ENCODE measurements around the gene DDX19B.

The DDX19B gene

DNA sequence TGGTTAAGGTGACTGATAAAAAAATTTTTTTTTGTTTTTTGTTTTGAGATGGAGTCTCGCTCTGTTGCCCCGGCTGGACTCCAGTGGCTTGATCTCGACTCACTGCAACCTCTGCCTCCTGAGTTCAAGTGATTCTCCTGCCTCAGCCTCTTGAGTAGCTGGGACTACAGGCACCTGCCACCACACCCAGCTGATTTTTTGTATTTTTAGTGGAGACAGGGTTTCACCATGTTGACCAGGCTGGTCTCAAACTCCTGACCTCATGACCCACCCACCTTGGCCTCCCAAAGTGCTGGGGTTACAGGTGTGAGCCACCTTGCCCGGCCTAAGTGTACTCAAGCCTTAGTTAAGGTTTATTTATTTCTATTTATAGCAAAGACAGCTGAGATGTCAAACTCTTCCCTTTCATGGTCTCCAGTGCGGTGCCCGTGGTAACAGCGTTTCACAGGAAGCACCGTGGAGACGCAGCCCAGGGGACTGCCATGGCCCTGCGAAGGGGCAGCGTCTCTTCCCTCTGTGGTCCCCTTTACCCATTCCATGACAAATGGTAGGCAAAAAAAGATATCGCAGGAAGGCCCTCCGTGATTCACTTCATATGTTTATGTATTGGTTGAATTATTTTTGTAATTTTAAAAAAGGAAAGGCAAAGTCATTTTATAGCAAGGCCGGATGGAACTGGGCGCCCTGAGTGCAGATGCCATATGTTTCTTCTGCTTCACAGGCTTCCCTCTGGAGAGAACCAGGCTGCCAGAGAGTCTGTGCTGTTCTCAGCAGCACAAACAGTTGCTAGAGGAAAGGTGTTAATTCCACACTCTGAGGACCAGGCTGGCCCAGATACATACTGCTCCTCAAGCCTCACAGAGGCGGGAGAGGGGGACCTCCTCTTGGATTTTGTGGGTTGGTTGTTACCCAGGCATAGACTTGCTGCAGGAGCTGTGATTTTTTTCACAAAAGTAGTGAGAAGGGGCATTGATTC lies 76.9 kb downstream of the DDX19B start:
- Mint-ChIP-seq H3K4me1 (peaks cover 11% of the 10 kb centered on the region), H3K27me3 (no peaks in the 10 kb centered on the region), H3K36me3 (ENCODE audit: insufficient read depth) (peaks cover 38% of the 10 kb centered on the region), H3K9me3 (no peaks in the 10 kb centered on the region), H3K27ac (ENCODE audit: low read depth) (no peak overlapping the region), H3K4me3 (no peak overlapping the region)
- DNase-seq (ENCODE audit: low spot score in 2 of 2) (no peak), ATAC-seq (replicated peaks; ENCODE audit: extremely low read depth, poor library complexity, severe bottlenecking) (no peak)

DNA sequence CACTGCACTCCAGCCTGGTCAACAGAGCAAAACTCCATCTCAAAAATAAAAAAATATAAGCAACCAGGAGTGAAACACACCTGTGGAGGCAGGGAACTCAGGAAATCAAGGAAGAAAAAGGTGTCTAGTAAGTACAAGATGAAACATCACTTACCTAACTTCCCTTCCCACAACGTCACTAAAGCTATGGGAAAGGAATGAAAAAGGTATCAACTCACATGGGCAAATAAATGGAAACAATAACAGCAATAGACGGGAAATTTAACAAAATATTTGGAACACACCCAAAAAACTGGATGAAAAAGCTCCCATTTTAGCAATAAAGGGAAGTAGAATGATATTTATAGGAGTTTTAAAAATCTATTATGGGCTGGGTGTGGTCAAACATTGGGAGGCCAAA lies 78.8 kb downstream of the DDX19B start:
- no peaks in the 10 kb centered on the region for H3K27me3 Mint-ChIP-seq
- no peaks in the 10 kb centered on the region for H3K9me3 Mint-ChIP-seq
- DNase-seq (ENCODE audit: low spot score in 2 of 2), result no peak
- no peak for ATAC-seq (replicated peaks; ENCODE audit: extremely low read depth, poor library complexity, severe bottlenecking)
- H3K36me3 Mint-ChIP-seq (ENCODE audit: insufficient read depth), result peaks cover 30% of the 10 kb centered on the region
- no peak overlapping the region for H3K4me3 Mint-ChIP-seq
- H3K27ac Mint-ChIP-seq (ENCODE audit: low read depth), result peak overlapping the region; percentile 18
- peaks cover 7% of the 10 kb centered on the region for H3K4me1 Mint-ChIP-seq

DNA sequence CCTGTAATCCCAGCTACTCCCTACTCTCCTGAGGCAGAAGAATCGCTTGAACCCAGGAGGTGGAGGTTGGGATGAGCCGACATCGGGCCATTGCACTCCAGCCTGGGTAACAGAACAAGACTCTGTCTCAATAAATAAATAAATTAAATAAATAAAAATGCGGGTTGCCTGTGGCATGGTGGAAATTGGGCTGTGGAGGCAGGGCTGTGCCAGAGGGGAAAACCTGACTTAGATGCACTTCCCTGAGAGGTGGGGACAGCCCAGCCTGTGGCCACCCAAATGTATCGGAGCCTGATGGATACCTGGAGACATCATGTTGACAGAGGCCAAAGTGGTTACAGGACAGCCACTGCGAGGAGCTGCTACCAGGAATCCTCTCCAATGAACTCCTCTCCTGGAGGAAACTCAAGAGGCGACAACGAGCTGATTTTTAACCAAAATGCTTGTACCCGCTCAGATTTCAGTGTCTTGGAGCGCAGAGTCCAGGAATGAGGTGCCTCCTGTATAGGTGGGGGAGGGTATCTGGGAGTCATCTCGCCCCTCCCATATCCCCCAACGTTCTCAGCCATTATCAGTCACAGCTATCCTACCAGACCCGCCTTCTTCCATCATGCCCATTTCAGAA lies 80.0 kb downstream of the DDX19B start:
- H3K27ac Mint-ChIP-seq (ENCODE audit: low read depth), result no peak overlapping the region
- no peaks in the 10 kb centered on the region for H3K9me3 Mint-ChIP-seq
- DNase-seq (ENCODE audit: low spot score in 2 of 2), result no peak
- no peak for ATAC-seq (replicated peaks; ENCODE audit: extremely low read depth, poor library complexity, severe bottlenecking)
- H3K4me3 Mint-ChIP-seq, result peak overlapping the region; percentile 88
- H3K4me1 Mint-ChIP-seq, result peaks cover 7% of the 10 kb centered on the region
- peaks cover 26% of the 10 kb centered on the region for H3K36me3 Mint-ChIP-seq (ENCODE audit: insufficient read depth)
- H3K27me3 Mint-ChIP-seq, result no peaks in the 10 kb centered on the region

DNA sequence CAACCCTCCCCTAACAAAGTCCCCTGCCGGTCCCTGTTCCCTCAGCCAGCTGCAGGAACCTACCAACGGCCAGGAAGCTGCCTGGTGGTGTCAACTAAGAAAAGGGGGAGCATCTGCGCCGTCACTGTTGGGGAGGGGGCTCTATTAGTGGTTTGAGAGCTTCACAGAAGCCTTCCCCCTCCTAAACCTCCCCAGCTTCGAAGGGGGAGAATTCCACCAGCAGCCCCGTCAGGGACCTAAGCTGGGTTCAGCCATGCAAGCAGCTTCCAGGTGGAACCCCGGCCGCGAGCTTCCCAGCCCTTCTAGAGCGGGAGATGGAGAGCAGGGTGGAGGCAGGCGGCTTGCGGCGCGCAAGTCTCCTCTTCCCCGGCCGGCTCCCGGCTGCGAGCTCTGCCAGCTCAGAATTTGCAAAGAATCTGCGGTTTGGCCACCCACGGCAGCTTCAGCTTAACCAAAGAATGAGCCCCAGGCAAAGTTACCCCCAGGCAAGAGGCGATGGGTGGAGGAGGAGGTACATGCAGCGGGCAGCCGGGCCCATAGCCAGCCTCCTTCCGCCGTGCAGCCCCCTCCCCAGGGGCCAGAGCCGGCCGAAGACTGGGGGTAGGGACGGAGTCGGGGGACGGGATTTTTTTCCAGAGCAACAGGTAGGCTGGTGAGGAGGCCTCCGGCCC lies 81.4 kb downstream of the DDX19B start:
- peak overlapping the region; percentile 88 for H3K4me3 Mint-ChIP-seq

DNA sequence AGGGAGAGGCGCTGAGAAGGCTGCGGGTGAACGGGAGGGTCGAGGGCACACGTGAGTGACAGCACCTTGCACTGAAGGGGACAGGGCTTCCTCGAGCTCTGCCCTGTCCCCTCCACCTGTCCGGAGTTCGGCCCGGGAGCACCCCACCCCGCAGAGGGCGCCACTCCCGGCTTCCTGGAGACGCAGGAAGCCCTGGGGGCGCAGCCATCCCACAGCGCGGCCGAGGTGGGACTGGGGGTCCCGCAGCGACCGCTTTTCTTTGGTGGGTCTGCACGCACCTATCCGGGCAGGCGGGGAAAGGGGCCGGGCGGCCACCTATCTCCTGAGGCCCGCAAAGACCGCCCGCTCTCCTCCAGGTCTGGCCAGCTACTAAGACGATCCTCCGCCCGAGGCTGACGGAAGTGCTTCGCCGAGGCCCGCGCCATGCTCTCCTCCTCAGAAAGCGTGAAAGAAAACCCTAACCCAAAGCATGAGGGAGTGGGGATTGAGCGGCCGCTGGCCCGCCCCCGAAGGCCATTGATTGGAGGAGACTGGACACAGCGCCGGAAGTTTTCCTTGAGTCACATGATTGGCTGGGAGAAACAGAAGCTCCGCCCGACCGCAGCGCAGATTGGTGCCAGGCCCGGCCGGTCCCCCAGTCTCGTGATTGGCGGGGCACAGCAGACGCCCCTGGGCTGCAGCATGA lies 82.1 kb downstream of the DDX19B start:
- peaks cover 7% of the 10 kb centered on the region for H3K4me1 Mint-ChIP-seq
- peak overlapping the region; percentile 93 for H3K27ac Mint-ChIP-seq (ENCODE audit: low read depth)
- ATAC-seq (replicated peaks; ENCODE audit: extremely low read depth, poor library complexity, severe bottlenecking) (peak; percentile 94), DNase-seq (ENCODE audit: low spot score in 2 of 2) (peak; percentile 86 to 92)
- H3K27me3 Mint-ChIP-seq, result no peaks in the 10 kb centered on the region
- H3K9me3 Mint-ChIP-seq, result no peaks in the 10 kb centered on the region
- peak overlapping the region; percentile 88 for H3K4me3 Mint-ChIP-seq
- H3K36me3 Mint-ChIP-seq (ENCODE audit: insufficient read depth), result peaks cover 21% of the 10 kb centered on the region

More for the DNA sequence above, 81.4 kb downstream of the DDX19B start:
- H3K4me1 Mint-ChIP-seq, result peaks cover 7% of the 10 kb centered on the region
- peak overlapping the region; percentile 41 for H3K27ac Mint-ChIP-seq (ENCODE audit: low read depth)
- H3K27me3 Mint-ChIP-seq, result no peaks in the 10 kb centered on the region
- H3K36me3 Mint-ChIP-seq (ENCODE audit: insufficient read depth), result peaks cover 24% of the 10 kb centered on the region
- DNase-seq (ENCODE audit: low spot score in 2 of 2), result peak; percentile 35 to 57
- H3K9me3 Mint-ChIP-seq, result no peaks in the 10 kb centered on the region
- ATAC-seq (replicated peaks; ENCODE audit: extremely low read depth, poor library complexity, severe bottlenecking), result peak; percentile 37

DNA sequence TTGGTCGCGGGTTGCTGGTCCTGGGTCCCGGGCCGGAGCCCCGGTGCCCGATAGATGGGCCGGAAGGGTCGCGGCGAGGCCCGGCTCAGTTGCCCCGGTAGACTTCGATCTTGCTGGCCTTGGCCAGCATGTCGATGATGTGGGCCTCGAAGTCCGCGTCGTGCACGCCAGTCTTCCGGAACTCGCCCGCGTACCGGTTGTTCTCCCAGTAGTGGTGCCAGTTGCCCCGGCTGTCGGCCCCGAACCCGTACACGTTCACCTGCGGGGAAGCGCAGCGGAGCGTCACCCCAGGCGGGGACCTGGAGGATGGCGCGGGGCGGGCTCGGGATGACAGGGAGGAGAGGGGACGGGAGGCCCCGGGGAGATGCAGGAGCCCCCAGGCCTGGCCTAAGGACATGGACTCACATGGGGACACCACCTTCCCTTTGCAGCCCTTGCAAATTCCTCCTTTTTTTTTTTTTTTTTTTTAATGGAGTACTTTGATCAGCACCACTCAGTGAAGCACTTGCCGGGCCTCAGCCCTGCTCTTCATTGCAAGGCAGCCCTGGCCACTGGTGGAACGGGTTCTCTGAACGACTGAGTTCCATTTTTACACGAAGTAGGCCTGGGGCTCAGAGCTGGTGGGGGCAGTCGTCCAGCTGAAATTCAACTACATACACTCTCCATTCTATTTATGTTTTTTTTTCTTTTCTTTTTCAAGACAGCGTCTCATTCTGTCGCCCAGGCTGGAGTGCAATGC lies 82.8 kb downstream of the DDX19B start:
- ATAC-seq (replicated peaks; ENCODE audit: extremely low read depth, poor library complexity, severe bottlenecking) (peak; percentile 10), DNase-seq (ENCODE audit: low spot score in 2 of 2) (no peak)
- H3K4me3 Mint-ChIP-seq, result peak overlapping the region; percentile 88
- H3K36me3 Mint-ChIP-seq (ENCODE audit: insufficient read depth), result peaks cover 19% of the 10 kb centered on the region
- no peaks in the 10 kb centered on the region for H3K9me3 Mint-ChIP-seq
- peaks cover 7% of the 10 kb centered on the region for H3K4me1 Mint-ChIP-seq
- H3K27me3 Mint-ChIP-seq, result no peaks in the 10 kb centered on the region
- peak overlapping the region; percentile 93 for H3K27ac Mint-ChIP-seq (ENCODE audit: low read depth)

DNA sequence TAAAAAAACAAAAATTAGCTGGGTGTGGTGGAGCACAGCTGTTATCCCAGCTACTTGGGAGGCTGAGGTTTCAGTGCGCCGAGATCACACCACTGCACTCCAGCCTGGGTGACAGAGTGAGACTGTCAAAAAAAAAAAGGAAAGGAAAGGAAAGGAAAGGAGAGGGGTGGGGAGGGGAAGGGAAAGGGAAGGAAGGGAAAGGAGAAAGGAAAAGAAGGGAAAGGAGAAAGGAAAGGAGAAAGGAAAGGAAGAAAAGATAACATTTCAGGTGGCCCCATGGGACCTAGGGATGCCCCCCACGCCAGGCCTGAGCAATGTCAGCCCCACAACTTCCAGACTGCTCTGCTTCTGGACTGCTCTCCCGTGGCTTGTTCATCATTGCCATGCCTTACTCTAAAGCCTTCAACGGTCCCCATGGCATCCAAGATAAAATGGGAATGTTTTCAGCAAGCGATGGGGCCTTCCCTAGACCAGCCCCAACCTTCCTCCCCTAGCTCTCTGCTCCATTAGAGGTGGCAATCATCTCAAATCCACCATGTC lies 84.5 kb downstream of the DDX19B start:
- H3K4me3 Mint-ChIP-seq, result no peak overlapping the region
- no peaks in the 10 kb centered on the region for H3K27me3 Mint-ChIP-seq
- ATAC-seq (replicated peaks; ENCODE audit: extremely low read depth, poor library complexity, severe bottlenecking), result no peak
- peaks cover 7% of the 10 kb centered on the region for H3K4me1 Mint-ChIP-seq
- H3K27ac Mint-ChIP-seq (ENCODE audit: low read depth), result peak overlapping the region; percentile 55
- no peaks in the 10 kb centered on the region for H3K9me3 Mint-ChIP-seq
- no peak for DNase-seq (ENCODE audit: low spot score in 2 of 2)
- H3K36me3 Mint-ChIP-seq (ENCODE audit: insufficient read depth), result peaks cover 19% of the 10 kb centered on the region
